GM13976 (cell line): Measurements from ENCODE around the gene SV2B.

Experiments
- DNase-seq: peaks from one replicate; pipeline ENCODE4 v3.0.0; 2012; ENCODE audit warnings: low spot score
- in situ Hi-C: fragments of 300-500 bp; cut with MboI; formaldehyde crosslinking; loops from one replicate; pipeline ENCODE4 v1.12.0; 2022; ENCODE audit warnings: low sequenced_read_pairs, mixed read lengths, inconsistent platforms; ENCODE audit not compliant: unreplicated experiment
- TF ChIP-seq, protein P1 (sequence below): IDR thresholded peaks from 2 replicates; pipeline ENCODE4 v1.5.1; 2012; ENCODE audit warnings: borderline replicate concordance, mild to moderate bottlenecking; ENCODE audit not compliant: insufficient read depth; ENCODE audit errors: extremely low read depth, missing control alignments, control extremely low read depth

Gene SV2B

GRCh38 chr15:91219206-91219605 lies 119.1 kb downstream of the SV2B start:
- in situ Hi-C loops = no loop called here
- DNase-seq = no peak
- TF ChIP-seq, protein P1, sequence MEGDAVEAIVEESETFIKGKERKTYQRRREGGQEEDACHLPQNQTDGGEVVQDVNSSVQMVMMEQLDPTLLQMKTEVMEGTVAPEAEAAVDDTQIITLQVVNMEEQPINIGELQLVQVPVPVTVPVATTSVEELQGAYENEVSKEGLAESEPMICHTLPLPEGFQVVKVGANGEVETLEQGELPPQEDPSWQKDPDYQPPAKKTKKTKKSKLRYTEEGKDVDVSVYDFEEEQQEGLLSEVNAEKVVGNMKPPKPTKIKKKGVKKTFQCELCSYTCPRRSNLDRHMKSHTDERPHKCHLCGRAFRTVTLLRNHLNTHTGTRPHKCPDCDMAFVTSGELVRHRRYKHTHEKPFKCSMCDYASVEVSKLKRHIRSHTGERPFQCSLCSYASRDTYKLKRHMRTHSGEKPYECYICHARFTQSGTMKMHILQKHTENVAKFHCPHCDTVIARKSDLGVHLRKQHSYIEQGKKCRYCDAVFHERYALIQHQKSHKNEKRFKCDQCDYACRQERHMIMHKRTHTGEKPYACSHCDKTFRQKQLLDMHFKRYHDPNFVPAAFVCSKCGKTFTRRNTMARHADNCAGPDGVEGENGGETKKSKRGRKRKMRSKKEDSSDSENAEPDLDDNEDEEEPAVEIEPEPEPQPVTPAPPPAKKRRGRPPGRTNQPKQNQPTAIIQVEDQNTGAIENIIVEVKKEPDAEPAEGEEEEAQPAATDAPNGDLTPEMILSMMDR = no peak

GRCh38 chr15:91222052-91222451 lies 122.0 kb downstream of the SV2B start:
- in situ Hi-C loops = loop anchor here (5.0 kb wide), 1 partner anchor 165 kb away; no protein-coding TSS in a partner anchor
- no peak for DNase-seq

GRCh38 chr15:91223863-91224262 lies 123.8 kb downstream of the SV2B start:
- in situ Hi-C loops = loop anchor here (5.0 kb wide), 1 partner anchor 167 kb away; no protein-coding TSS in a partner anchor
- TF ChIP-seq, protein P1 = no peak

More at GRCh38 chr15:91222052-91222451, 122.0 kb downstream of the SV2B start:
- TF ChIP-seq, protein P1 = no peak

GRCh38 chr15:91224755-91225380 lies 124.8 kb downstream of the SV2B start:
- TF ChIP-seq, protein P1 = peak; percentile 52
- in situ Hi-C loops = loop anchor here (5.0 kb wide), 1 partner anchor 168 kb away; no protein-coding TSS in a partner anchor
- peak; percentile 61 for DNase-seq

More at GRCh38 chr15:91223863-91224262, 123.8 kb downstream of the SV2B start:
- no peak for DNase-seq

DNA sequence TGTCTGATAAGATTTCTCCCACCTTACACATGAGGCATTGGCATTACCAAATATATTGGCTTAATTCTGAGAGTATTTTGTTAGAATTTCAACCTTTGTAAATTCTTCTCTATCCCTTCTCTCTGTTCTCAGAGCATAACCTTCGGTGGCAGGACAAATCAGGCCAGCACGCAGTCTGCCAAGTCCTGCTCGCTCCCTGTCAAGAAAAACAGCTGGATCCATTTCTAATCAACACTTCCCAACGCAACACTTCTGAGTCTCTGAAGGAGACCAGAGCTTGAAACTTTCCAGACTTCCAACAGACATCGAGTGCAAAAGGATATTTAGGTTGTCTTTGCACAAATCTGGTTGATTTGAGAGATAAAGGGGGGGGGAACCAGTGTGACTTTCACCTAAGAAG lies 125.7 kb downstream of the SV2B start:
- in situ Hi-C loops = no loop called here
- TF ChIP-seq, protein P1 = no peak
- no peak for DNase-seq

DNA sequence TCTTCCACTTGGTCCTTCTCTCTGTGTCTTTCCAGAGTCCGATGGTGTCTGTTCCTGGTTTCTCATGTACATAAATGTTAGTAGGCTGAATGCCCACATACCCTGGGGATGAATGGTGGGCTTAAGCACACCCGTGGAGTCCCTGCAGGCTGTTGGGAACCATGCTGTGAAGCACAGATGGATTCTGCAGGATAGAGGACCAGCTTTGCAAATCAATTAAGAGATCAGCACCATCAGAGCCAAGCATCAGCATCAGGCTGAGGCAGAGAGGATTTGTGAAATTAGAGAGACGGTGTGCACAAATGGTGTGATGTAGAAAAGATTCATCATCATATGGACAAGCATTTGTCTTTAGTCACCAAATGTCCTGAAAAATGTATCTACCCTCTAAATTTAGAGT lies 127.1 kb downstream of the SV2B start:
- TF ChIP-seq, protein P1 = no peak
- in situ Hi-C loops = no loop called here
- no peak for DNase-seq

GRCh38 chr15:91227766-91228165 lies 127.7 kb downstream of the SV2B start:
- in situ Hi-C loops = no loop called here
- DNase-seq = no peak
- TF ChIP-seq, protein P1 = no peak
